C4-2B (cell line): ENCODE measurements around the gene FBXL14.

ENCODE experiments used
- CTCF ChIP-seq: fragments of 450-650 bp; conservative IDR thresholded peaks from 2 replicates; pipeline ENCODE4 v1.5.1; 2017; ENCODE audit warnings: mild to moderate bottlenecking
- ZFX ChIP-seq: fragments of 450-650 bp; IDR thresholded peaks from 2 replicates; pipeline ENCODE4 v1.6.1; 2017

GRCh38 chr12:1562813-1563407 is 31.5 kb downstream of the FBXL14 start:
- TF ChIP-seq CTCF: no peak
- no peak for TF ChIP-seq ZFX
